C4-2B (cell line): ENCODE results near the gene ZMIZ2.

Experiments used
- ZFX ChIP-seq: fragments of 450-650 bp; IDR thresholded peaks from 2 replicates; pipeline ENCODE4 v1.6.1; 2017
- TF ChIP-seq, protein P1 (sequence below): fragments of 450-650 bp; conservative IDR thresholded peaks from 2 replicates; pipeline ENCODE4 v1.5.1; 2017; ENCODE audit warnings: mild to moderate bottlenecking

DNA sequence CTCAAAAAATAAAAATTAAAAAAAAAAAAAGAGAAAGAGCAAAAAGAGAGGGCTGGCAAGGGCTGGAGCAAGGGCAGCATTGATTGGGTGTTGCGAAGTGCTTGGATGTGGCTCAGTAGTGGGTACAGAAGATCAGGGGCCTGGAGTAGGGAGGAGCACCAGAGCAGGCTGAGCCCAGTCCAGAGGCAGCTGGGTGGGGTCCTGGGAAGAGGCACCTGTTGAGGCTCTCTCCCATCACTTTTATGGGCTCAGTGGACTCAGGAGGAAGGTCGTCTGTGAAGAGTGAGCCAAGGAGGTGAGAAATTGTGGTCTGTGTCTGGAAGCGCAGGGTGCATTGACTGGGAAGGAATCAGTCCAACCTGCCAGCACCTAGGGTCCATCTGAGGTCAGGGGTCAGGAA, 11.8 kb upstream of the ZMIZ2 start:
- TF ChIP-seq, protein P1, sequence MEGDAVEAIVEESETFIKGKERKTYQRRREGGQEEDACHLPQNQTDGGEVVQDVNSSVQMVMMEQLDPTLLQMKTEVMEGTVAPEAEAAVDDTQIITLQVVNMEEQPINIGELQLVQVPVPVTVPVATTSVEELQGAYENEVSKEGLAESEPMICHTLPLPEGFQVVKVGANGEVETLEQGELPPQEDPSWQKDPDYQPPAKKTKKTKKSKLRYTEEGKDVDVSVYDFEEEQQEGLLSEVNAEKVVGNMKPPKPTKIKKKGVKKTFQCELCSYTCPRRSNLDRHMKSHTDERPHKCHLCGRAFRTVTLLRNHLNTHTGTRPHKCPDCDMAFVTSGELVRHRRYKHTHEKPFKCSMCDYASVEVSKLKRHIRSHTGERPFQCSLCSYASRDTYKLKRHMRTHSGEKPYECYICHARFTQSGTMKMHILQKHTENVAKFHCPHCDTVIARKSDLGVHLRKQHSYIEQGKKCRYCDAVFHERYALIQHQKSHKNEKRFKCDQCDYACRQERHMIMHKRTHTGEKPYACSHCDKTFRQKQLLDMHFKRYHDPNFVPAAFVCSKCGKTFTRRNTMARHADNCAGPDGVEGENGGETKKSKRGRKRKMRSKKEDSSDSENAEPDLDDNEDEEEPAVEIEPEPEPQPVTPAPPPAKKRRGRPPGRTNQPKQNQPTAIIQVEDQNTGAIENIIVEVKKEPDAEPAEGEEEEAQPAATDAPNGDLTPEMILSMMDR = no peak
- TF ChIP-seq ZFX = no peak
